Measurements from ENCODE around the gene BPI.
"Not testable (repeated sequence)": the region's sequence is repeated elsewhere in the genome, so short reads cannot be mapped to it uniquely, and the experiment has no call there.

Gene BPI

GRCh38 chr20:38278763-38279162, 25.2 kb upstream of the BPI start:
- no peak for DNase-seq

- not testable (repeated sequence) for DNase-seq
Measured at GRCh38 chr20:38281176-38281915, 22.6 kb upstream of the BPI start.

DNA sequence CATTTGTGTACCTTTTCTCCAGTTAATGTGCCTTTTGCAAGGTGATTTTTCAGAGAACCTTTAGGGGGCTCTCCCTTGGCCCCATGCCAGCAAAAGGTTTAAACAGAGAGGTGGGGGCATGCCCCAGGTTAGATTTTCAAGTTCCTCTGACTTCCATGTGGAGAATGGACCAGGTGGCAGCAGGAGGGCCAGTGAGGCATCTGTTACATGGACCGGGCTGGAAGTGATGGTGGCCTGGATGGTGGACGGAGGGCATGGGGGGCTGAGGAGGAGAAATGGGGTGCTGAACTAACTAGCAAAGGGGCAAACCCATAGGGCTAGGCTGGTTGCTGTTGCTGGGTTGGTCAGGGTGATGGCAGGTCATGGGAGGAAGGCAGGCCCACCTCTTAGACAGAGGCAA, 20.7 kb upstream of the BPI start:
- no peak for DNase-seq

DNA sequence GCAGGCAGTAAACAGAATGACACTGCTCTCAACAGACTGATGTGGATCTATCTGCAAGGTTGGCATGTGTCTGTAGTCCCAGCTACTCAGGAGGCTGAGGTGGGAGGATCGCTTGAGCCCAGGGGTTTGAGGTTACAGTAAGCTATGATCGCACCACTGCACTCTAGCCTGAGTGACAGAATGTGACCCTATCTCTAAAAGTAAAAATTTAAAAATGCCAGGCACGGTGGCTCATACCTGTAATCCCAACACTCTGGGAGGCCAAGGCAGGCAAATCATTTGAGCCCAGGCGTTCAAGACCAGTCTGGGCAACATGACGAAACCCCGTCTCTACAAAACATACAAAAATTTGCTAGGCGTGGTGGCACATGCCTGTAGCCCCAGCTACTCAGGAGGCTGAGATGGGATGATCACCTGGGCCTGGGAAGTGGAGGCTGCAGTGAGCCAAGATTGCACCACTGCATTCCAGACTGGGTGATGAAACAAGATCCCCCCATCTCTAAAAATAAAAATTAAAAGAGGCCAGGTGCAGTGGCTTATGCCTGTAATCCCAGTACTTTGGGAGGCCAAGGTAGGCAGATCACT, 19.8 kb upstream of the BPI start:
- not testable (repeated sequence) for DNase-seq

DNA sequence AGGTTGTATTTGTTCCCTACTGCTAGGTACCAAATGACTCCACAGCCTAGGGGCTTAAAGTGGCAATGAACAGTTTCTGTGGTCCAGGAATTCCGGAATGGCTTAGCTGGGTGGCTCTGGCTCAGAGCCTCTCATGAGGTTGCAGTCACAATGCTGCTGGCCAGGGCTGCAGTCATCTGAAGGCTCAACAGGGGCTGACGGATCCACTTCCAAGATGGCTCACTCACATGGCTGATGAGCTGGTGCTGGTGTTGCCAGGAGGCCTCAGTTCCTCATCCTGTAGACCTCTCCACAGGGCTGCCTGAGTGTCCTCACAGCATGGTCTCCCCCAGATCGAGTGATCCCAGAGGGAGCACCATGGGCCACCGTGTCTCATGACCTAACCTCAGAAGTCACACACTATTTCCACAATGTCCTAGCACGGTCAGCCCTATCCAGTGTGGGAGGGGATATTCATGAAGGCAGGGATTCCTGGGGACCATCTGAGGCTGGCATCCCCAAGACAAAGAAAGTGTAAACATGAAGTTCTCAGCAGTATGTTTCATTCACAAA, 19.0 kb upstream of the BPI start:
- DNase-seq = no peak

- no peak for DNase-seq
Measured at GRCh38 chr20:38286586-38287531, 17.1 kb upstream of the BPI start.

DNA sequence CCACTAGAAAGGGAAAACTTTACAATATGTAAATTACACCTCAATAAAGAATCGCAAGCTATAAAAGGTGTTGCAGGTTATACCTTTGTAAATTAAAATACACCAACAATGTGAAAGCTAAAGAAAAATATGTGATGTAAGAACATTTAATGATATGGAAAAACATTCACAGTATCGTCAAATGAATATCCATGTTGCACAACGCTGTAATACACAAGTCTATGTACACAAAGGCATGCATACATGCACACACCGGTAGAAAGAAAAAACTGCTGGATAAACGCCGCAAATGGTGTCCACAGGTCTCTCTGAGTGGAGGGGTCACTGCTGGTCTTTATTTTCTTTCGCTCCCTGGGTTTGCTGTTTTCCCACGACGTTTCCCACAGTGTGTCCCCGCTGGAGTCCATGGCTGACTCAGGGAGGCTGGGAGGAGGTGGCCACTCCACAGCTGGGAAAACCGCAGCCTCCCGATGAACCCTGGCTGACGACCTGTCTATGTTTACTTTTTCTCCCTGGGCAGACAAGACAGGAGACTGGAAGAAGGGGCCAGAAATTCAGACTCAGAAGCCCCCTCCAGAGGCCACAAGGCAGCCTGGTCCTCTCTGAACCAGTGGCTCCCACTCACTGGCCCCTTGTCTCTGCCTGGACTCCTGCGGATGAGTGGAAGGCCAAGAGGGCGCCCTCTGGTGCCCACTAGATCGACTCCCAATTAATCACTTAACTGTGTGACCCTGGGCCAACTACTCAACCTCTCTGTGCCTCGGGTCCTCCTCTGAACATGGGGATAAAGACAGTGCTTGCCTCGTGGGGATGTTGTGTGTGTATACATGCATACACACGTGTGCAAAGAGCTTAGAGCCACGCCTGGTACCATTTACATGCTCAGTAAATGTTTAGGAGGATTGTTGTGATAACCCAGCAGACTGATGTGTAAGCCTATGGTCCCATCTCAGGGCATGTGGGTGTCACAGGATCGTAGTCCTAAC, 12.8 kb upstream of the BPI start:
- DNase-seq = peak; percentile 40 to 76

GRCh38 chr20:38291966-38292365, 12.0 kb upstream of the BPI start:
- DNase-seq = no peak

GRCh38 chr20:38293491-38294065, 10.4 kb upstream of the BPI start:
- no peak for DNase-seq

- no peak for DNase-seq
Measured at GRCh38 chr20:38294076-38294591, 9.8 kb upstream of the BPI start.

GRCh38 chr20:38295811-38296210, 8.1 kb upstream of the BPI start:
- DNase-seq = no peak

GRCh38 chr20:38296433-38296832, 7.5 kb upstream of the BPI start:
- DNase-seq = no peak

DNA sequence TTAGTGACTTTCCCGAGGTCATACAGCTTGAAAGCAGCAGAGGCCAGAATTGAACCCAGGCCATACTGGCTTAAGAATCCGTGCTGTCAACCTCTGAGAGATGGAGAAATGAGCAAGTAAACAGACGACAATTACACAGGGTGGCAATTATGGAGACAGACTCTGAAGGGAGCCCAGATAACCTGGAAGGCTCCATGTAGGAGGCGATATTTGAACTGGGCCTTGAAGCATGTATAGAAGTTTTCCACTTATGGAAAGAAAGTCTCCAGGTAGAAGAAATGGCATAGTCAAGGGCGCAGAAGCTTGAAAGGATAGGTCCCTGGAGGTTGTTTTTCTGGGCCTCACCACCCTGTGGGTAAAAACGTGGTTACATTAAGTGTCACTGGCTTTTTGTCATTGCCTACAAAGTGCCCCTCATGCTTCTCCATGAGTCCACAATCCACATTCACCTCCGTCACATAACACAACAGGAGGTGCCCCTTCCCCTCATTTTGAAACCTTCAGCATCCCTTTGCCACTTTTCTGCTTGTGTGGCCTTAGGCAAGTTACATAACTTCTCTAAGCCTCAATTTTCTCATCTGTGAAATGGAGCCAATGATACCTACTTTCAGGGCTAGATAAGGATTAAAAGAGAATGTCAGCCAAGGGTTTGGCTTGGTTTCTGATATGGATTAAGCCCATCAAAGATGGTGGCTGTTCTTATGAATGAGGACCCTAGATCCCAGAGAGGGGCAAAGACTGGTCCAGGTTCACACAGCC, 5.9 kb upstream of the BPI start:
- no peak for DNase-seq

DNA sequence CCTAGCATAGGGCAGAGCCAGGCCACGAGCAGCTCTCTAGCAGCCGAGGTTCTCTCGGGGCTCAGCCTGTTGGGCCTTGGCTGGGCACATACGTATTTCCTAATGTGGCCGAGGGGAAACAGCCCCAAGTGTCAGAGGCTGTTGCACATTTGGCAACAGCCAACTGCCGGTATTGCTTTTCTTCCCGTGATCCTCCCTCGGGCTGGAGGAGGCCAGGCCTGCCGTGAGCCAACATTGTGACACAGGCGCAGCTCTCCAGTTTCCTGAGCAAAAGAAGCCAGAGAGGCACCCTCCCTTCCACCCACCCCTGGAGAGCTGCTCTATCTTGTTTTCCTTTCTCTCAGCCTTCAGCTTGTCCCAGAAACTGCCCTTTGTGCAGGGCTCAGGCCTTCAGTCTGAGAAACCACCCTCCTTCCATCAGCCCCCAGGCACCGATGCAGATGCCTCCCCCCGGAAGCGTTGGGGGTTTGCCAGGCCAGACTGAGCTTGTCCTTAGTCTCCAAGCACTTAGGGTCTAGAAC, 5.1 kb upstream of the BPI start:
- no peak for DNase-seq

DNA sequence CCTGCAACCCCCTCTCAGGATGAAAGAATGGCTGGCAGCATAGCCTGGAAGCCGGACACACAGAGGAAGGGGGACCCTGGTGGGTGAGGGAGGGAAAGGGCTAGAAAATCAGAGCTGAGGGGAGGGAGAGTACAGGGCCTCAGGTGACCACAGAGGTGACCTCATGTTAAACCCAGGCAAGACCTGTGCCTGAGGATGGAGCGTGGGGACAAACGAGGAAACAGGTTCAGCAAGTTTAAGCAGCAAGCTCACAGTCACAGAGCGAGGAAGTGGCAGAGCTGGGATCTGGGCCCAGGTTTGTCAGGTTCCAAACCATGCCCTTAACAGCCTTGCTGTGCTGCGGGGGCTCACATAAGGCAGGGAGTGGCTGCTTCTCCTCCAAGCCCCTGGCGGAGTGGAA, 4.0 kb upstream of the BPI start:
- peak in 1 of 2 experiments; percentile 22 for DNase-seq

GRCh38 chr20:38300438-38300837, 3.5 kb upstream of the BPI start:
- DNase-seq = no peak

DNA sequence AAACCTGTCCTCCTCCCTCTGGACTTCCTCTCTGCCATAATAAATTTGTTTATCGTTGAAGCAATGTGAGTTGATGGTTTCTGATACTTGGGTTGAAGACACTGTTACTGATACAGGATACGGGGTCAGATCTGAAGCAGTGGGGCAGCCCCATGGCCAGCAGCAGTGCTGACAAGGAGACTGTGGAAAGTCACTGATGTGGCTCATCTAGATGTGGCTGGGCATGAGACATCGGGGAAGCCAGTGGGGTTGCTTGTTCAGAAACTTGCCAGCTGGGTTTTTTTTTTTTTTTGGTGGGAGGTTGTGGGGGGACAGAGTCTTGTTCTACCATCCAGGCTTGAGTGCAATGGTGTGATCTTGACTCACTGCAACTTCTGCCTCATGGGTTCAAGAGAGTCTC, 2.6 kb upstream of the BPI start:
- DNase-seq = no peak

GRCh38 chr20:38302786-38303185, 1.2 kb upstream of the BPI start:
- no peak for DNase-seq

- DNase-seq = peak; percentile 5 to 45
Measured at GRCh38 chr20:38304845-38305447, 990 bp downstream of the BPI start.

GRCh38 chr20:38305541-38305940, 1.6 kb downstream of the BPI start:
- no peak for DNase-seq
